Prostate gland (tissue), 2 donors: ENCODE results near the gene GAL.

Source experiments
- POLR2A ChIP-seq: fragments of 450-650 bp; IDR thresholded peaks from one replicate; pipeline ENCODE4 v1.6.1; 2016; ENCODE audit warnings: antibody characterized with exemption, mild to moderate bottlenecking
- TF ChIP-seq, protein P1 (sequence below), 4 experiments: fragments of 200-600 bp in 2 of 4; fragments of 450-650 bp in 2 of 4; sonication (generic) in 2 of 4; IDR thresholded peaks; 1 replicate in 3 of 4; 2 replicates in 1 of 4; pipeline ENCODE4 v1.5.1; 2016 to 2019; ENCODE audit warnings: antibody characterized with exemption in 4 of 4, mild to moderate bottlenecking in 2 of 4, moderate library complexity in 2 of 4

DNA sequence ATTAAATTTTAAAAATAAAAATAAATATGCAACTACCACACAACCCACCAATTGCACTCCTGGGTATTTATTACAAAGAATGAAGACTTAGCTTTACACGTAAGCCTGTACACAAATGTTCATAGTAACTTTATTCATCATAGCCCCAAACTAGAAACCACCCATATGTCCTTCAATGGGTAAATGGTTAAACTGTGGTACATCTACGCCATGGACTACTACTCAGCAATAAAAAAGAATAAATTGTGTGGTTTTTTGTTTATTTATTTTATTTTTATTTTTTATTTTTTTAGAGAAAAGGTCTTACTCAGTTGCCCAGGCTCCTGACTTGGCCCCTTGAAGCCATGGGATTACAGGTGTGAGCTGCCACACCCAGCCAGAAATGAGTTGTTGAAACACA is 14.6 kb downstream of the GAL start:
- TF ChIP-seq, protein P1, sequence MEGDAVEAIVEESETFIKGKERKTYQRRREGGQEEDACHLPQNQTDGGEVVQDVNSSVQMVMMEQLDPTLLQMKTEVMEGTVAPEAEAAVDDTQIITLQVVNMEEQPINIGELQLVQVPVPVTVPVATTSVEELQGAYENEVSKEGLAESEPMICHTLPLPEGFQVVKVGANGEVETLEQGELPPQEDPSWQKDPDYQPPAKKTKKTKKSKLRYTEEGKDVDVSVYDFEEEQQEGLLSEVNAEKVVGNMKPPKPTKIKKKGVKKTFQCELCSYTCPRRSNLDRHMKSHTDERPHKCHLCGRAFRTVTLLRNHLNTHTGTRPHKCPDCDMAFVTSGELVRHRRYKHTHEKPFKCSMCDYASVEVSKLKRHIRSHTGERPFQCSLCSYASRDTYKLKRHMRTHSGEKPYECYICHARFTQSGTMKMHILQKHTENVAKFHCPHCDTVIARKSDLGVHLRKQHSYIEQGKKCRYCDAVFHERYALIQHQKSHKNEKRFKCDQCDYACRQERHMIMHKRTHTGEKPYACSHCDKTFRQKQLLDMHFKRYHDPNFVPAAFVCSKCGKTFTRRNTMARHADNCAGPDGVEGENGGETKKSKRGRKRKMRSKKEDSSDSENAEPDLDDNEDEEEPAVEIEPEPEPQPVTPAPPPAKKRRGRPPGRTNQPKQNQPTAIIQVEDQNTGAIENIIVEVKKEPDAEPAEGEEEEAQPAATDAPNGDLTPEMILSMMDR (IDR thresholded peaks at IDR 0.05) = no peak
- TF ChIP-seq POLR2A = no peak
